Neural progenitor cell (in vitro differentiated cells): Measurements from ENCODE around the gene CDH26. TPM values are rescaled to one million over a fixed set of nuclear protein-coding genes. Genes with fewer than 3 reads are reported as not detected.

Experiments
- DNase-seq: peaks from one replicate; pipeline ENCODE4 v3.0.0-alpha.2; 2016; ENCODE audit warnings: low spot score
- H2AFZ ChIP-seq: fragments of 200-600 bp; sonication (generic); replicated peaks from 2 replicates; pipeline ENCODE4 v1.6.1; 2016; ENCODE audit warnings: antibody characterized with exemption
- H3F3A ChIP-seq: fragments of 200-600 bp; sonication (generic); 2 replicates; pipeline ENCODE4 v1.6.1; 2016; ENCODE audit warnings: antibody characterized with exemption, low read depth
- H3K27ac ChIP-seq: fragments of 200-600 bp; sonication (generic); 2 replicates; pipeline ENCODE4 v1.5.1; 2016; ENCODE audit warnings: mild to moderate bottlenecking
- H3K27me3 ChIP-seq: fragments of 200-600 bp; sonication (generic); 2 replicates; pipeline ENCODE4 v1.6.1; 2016; ENCODE audit warnings: mild to moderate bottlenecking, moderate library complexity
- H3K36me3 ChIP-seq: fragments of 200-600 bp; sonication (generic); 2 replicates; pipeline ENCODE4 v1.5.1; 2016
- H3K4me1 ChIP-seq: fragments of 200-600 bp; sonication (generic); 2 replicates; pipeline ENCODE4 v1.6.1; 2016; ENCODE audit warnings: mixed run types
- H3K4me2 ChIP-seq: fragments of 200-600 bp; sonication (generic); 2 replicates; pipeline ENCODE4 v1.6.1; 2016
- H3K4me3 ChIP-seq: fragments of 200-600 bp; sonication (generic); 2 replicates; pipeline ENCODE4 v1.5.1; 2016
- H3K79me2 ChIP-seq: fragments of 200-600 bp; sonication (generic); 2 replicates; pipeline ENCODE4 v1.6.1; 2016; ENCODE audit warnings: low read depth
- H3K9ac ChIP-seq: fragments of 200-600 bp; sonication (generic); 2 replicates; pipeline ENCODE4 v1.6.1; 2016
- H3K9me3 ChIP-seq: fragments of 200-600 bp; sonication (generic); 2 replicates; pipeline ENCODE4 v1.5.1; 2016; ENCODE audit warnings: low read depth
- H4K20me1 ChIP-seq: fragments of 200-600 bp; sonication (generic); 2 replicates; pipeline ENCODE4 v1.6.1; 2016; ENCODE audit warnings: low read depth
- H3K27ac Mint-ChIP-seq: 3 replicates; pipeline ENCODE4 v1.8.0; 2021; ENCODE audit warnings: mixed read lengths
- H3K27me3 Mint-ChIP-seq: 2 replicates; pipeline ENCODE4 v1.8.0; 2022; ENCODE audit warnings: low read depth, mild to moderate bottlenecking, inconsistent platforms, moderate library complexity, mixed read lengths; ENCODE audit not compliant: insufficient read depth
- H3K36me3 Mint-ChIP-seq: 3 replicates; pipeline ENCODE4 v1.8.0; 2021; ENCODE audit warnings: mixed read lengths
- H3K4me1 Mint-ChIP-seq: 3 replicates; pipeline ENCODE4 v1.8.0; 2021; ENCODE audit warnings: mixed read lengths
- H3K4me3 Mint-ChIP-seq: 3 replicates; pipeline ENCODE4 v1.8.0; 2021; ENCODE audit warnings: mild to moderate bottlenecking, moderate library complexity, mixed read lengths
- H3K9me3 Mint-ChIP-seq: 3 replicates; pipeline ENCODE4 v1.8.0; 2020; ENCODE audit warnings: mixed read lengths
- EZH2 ChIP-seq: fragments of 200-600 bp; sonication (generic); IDR thresholded peaks from 2 replicates; pipeline ENCODE4 v1.6.1; 2017; ENCODE audit warnings: antibody characterized with exemption, mild to moderate bottlenecking, moderate library complexity
- EZH2phosphoT487 ChIP-seq: fragments of 200-600 bp; sonication (generic); IDR thresholded peaks from 2 replicates; pipeline ENCODE4 v1.6.1; 2017; ENCODE audit warnings: antibody characterized with exemption
- total RNA-seq: library from RNA; depleted of rRNA; stranded (reverse); fragments of >200 nt; gene quantifications from 2 replicates; pipeline ENCODE4 v1.2.3, GENCODE V29; 2015; ENCODE audit warnings: low replicate concordance
- TF ChIP-seq, protein P1 (sequence below): fragments of 200-600 bp; sonication (generic); IDR thresholded peaks from 2 replicates; pipeline ENCODE4 v1.5.1; 2017; ENCODE audit warnings: antibody characterized with exemption, mild to moderate bottlenecking

The CDH26 gene
- total RNA-seq, 1 donor from 2014 or later: not detected

DNA sequence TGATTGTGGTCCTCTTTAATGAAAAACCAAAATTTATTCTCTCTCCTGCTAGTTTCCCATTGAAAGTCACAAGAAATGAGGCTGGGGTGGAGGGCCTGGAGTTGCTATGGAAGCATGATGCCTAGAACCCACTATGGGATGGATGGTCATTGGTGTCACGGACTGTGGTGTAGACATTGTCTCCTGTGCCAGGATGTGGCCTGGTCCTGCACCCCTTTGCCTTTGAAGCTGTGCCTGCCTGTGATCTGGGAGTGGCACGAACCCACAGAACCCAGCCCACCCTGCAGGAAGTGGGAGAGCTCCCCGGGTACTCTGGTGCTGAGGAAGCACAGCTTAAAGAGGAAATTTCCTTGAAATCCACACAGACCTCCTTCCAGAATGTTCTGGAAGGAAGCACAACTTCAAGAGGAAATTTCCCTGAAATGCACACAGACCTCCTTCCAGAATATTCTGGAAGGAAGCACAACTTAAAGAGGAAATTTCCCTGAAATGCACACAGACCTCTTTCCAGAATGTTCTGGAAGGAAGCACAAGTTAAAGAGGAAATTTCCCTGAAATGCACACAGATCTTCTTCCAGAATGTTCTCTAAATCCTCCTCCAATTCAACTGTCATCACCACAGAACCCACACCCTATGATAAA, 105.6 kb downstream of the CDH26 start:
- H3K27ac ChIP-seq: no peak overlapping the region
- peaks cover 23% of the 10 kb centered on the region for H3K27me3 Mint-ChIP-seq
- H3K36me3 ChIP-seq: no peaks in the 10 kb centered on the region
- peaks cover under 1% of the 10 kb centered on the region for H3K4me1 ChIP-seq
- no peak overlapping the region for H3K9ac ChIP-seq
- no peak for TF ChIP-seq EZH2phosphoT487
- TF ChIP-seq EZH2: no peak
- TF ChIP-seq, protein P1, sequence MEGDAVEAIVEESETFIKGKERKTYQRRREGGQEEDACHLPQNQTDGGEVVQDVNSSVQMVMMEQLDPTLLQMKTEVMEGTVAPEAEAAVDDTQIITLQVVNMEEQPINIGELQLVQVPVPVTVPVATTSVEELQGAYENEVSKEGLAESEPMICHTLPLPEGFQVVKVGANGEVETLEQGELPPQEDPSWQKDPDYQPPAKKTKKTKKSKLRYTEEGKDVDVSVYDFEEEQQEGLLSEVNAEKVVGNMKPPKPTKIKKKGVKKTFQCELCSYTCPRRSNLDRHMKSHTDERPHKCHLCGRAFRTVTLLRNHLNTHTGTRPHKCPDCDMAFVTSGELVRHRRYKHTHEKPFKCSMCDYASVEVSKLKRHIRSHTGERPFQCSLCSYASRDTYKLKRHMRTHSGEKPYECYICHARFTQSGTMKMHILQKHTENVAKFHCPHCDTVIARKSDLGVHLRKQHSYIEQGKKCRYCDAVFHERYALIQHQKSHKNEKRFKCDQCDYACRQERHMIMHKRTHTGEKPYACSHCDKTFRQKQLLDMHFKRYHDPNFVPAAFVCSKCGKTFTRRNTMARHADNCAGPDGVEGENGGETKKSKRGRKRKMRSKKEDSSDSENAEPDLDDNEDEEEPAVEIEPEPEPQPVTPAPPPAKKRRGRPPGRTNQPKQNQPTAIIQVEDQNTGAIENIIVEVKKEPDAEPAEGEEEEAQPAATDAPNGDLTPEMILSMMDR: no peak
- peaks cover 2% of the 10 kb centered on the region for H3K36me3 Mint-ChIP-seq
- H3K27me3 ChIP-seq: no peaks in the 10 kb centered on the region
- no peak overlapping the region for H3K4me3 ChIP-seq
- no peaks in the 10 kb centered on the region for H3K9me3 ChIP-seq
- DNase-seq: no peak
- H3F3A ChIP-seq: peaks cover 2% of the 10 kb centered on the region
- H3K9me3 Mint-ChIP-seq: no peaks in the 10 kb centered on the region
- H3K4me3 Mint-ChIP-seq: no peak overlapping the region
- no peak overlapping the region for H3K4me2 ChIP-seq
- no peak overlapping the region for H2AFZ ChIP-seq
- H3K79me2 ChIP-seq: no peaks in the 10 kb centered on the region
- no peak overlapping the region for H3K27ac Mint-ChIP-seq
- peaks cover 13% of the 10 kb centered on the region for H3K4me1 Mint-ChIP-seq
- no peaks in the 10 kb centered on the region for H4K20me1 ChIP-seq

Other genes starting within 250 kb of the CDH26 start
- 0.06 and 0.88 TPM in 2 replicates for gene SYCP2, start 24.8 kb upstream of the CDH26 start, total RNA-seq
- gene PPP1R3D, start 18.1 kb upstream of the CDH26 start, total RNA-seq: 0.28 and 0.30 TPM in 2 replicates
- gene FAM217B, start 18.0 kb upstream of the CDH26 start, total RNA-seq: 4.5 and 5.8 TPM in 2 replicates